Omental fat pad (tissue), 4 donors: ENCODE measurements around the gene FGF5. TPM values are rescaled to one million over a fixed set of nuclear protein-coding genes. Genes with fewer than 3 reads are reported as not detected.

Experiments used
- ATAC-seq: fragments of 150-250 bp; one replicate; pipeline ENCODE4 v1.9.1; 2016; ENCODE audit warnings: mild to moderate bottlenecking, moderate library complexity; ENCODE audit not compliant: low FRiP score
- DNase-seq: peaks from one replicate; pipeline ENCODE4 v3.0.0-alpha.2; 2019; ENCODE audit warnings: low spot score
- CTCF ChIP-seq, 3 donors: fragments of 450-650 bp; IDR thresholded peaks; one replicate each; pipeline ENCODE4 v1.5.1; 2016 to 2017; ENCODE audit warnings: antibody characterized with exemption in 3 of 3, mild to moderate bottlenecking in 3 of 3, moderate library complexity in 2 of 3
- total RNA-seq, 4 donors: library from RNA; depleted of rRNA; stranded (reverse); fragments of >200 nt; gene quantifications; one replicate each; pipeline ENCODE4 v1.1.0, GENCODE V29; 2016

The FGF5 gene
- total RNA-seq, 4 donors from 2014 or later, result 0.09 TPM; not detected in 3

- DNase-seq, result no peak
- TF ChIP-seq CTCF (IDR thresholded peaks at IDR 0.05), result no peak
- ATAC-seq, result no peak
Measured at GRCh38 chr4:80263541-80264351, 2.7 kb upstream of the FGF5 start.

GRCh38 chr4:80264352-80264647 is 2.2 kb upstream of the FGF5 start:
- no peak for TF ChIP-seq CTCF (IDR thresholded peaks at IDR 0.05)
- DNase-seq, result no peak
- ATAC-seq, result no peak

- DNase-seq (no peak), ATAC-seq (no peak)
- TF ChIP-seq CTCF (IDR thresholded peaks at IDR 0.05), result no peak
Measured at GRCh38 chr4:80264825-80265224, 1.6 kb upstream of the FGF5 start.

GRCh38 chr4:80265571-80266252 is 752 bp upstream of the FGF5 start:
- no peak for TF ChIP-seq CTCF (IDR thresholded peaks at IDR 0.05)
- peak; percentile 74 for ATAC-seq
- no peak for DNase-seq

GRCh38 chr4:80266902-80267380 is 477 bp downstream of the FGF5 start:
- no peak for TF ChIP-seq CTCF (IDR thresholded peaks at IDR 0.05)
- DNase-seq (no peak), ATAC-seq (no peak)

- no peak for TF ChIP-seq CTCF (IDR thresholded peaks at IDR 0.05)
- no peak for DNase-seq
- no peak for ATAC-seq
Measured at GRCh38 chr4:80268081-80268823, 1.8 kb downstream of the FGF5 start.
